Esophagus (tissue), 2 donors: ENCODE measurements around the gene RAB35. TPM values are rescaled to one million over a fixed set of nuclear protein-coding genes. Genes with fewer than 3 reads are reported as not detected.

Experiments
- H3K27ac ChIP-seq, 2 donors: one replicate each; pipeline ENCODE4 v1.5.1; 2013; ENCODE audit warnings: low read depth in 2 of 2, mild to moderate bottlenecking in 2 of 2, inconsistent platforms in 1 of 2, low read length in 1 of 2, moderate library complexity in 1 of 2
- H3K27me3 ChIP-seq, 2 donors: one replicate each; pipeline ENCODE4 v1.6.1; 2013; ENCODE audit warnings: low read length in 2 of 2, control low read depth in 1 of 2, mild to moderate bottlenecking in 1 of 2; ENCODE audit not compliant: insufficient read depth in 2 of 2, control insufficient read depth in 1 of 2
- H3K36me3 ChIP-seq, 2 donors: one replicate each; pipeline ENCODE4 v1.6.1; 2013; ENCODE audit warnings: low read length in 1 of 2; ENCODE audit not compliant: control insufficient read depth in 2 of 2, insufficient read depth in 2 of 2
- H3K4me1 ChIP-seq, 2 donors: one replicate each; pipeline ENCODE4 v1.6.1; 2013; ENCODE audit warnings: low read length in 1 of 2; ENCODE audit not compliant: control insufficient read depth in 2 of 2, insufficient read depth in 2 of 2
- H3K4me3 ChIP-seq, 2 donors: one replicate each; pipeline ENCODE4 v1.5.1; 2013; ENCODE audit warnings: low read length in 2 of 2, mild to moderate bottlenecking in 2 of 2, low read depth in 1 of 2, moderate library complexity in 1 of 2
- H3K9me3 ChIP-seq, 2 donors: one replicate each; pipeline ENCODE4 v1.6.1; 2013; ENCODE audit warnings: mild to moderate bottlenecking in 2 of 2, low read depth in 1 of 2, low read length in 1 of 2, moderate library complexity in 1 of 2; ENCODE audit not compliant: control insufficient read depth in 2 of 2, insufficient read depth in 1 of 2
- WGBS, 2 donors: extraction: QIAGEN DNeasy Blood & Tissue Kit; methylation state at CpG; one replicate each; pipeline ENCODE4 v1.1.7; 2013; 5-methylcytosine and 5-hydroxymethylcytosine counted together
- polyA plus RNA-seq, 2 donors: library from polyadenylated mRNA; stranded (reverse); fragments of 200-250 nt; gene quantifications; one replicate each; pipeline ENCODE4 v1.2.3, GENCODE V29; 2013
- donor health status: healthy with polysubstance abuse.
- donor health status: Bipolar disorder and iron deficiency.

RAB35 gene
- polyA plus RNA-seq, 2 donors: 33.5 to 34.3 TPM

DNA sequence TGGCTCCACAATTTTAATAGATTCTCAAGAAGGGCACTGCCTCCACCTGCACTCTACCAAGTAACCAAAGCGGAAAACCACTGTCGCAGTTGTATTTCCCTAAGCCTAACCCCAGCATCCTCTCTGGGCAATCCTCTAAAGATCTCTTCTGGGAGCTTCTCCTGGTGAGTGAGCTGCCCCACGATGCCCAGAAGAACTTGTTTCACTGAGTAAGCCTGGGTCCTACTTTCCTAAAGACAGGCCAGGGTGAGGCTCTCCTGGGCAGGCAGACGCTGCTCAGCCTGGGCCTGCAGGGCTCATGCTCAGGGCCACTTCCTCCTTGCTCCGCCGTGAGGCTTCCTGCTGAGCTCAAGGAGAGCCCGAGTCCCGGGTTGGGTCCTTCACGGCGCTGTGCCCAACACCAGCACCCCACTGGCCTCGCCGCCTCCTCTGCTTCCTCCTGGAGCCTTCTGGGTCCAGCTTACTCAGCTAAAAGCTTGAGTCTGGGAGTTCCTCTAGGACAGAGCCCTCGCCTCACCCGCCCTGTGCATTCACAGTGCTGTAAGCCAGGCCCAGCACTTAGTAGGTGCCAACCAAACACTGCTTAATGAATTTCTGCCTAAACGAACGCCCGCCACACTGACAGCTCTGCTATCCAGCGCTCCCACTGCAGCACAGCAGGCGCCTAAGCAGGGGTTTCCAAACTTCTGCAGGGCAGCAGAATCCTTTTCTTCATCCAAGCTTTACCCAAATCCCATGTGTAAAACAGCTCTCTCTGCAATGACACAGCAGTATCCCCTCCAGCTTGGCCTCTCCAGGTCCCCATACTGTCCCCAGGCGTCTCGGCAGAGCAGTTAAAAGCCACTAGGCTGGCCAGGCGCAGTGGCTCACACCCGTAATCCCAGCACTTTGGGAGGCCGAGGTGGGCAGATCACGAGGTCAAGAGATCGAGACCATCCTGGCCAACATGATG lies 5.7 kb downstream of the RAB35 start:
- Histone ChIP-seq H3K36me3 (peaks cover 0 to 17% of the 10 kb centered on the region in 2 donors), H3K27ac (peak overlapping the region; percentile 62 to 87)

DNA sequence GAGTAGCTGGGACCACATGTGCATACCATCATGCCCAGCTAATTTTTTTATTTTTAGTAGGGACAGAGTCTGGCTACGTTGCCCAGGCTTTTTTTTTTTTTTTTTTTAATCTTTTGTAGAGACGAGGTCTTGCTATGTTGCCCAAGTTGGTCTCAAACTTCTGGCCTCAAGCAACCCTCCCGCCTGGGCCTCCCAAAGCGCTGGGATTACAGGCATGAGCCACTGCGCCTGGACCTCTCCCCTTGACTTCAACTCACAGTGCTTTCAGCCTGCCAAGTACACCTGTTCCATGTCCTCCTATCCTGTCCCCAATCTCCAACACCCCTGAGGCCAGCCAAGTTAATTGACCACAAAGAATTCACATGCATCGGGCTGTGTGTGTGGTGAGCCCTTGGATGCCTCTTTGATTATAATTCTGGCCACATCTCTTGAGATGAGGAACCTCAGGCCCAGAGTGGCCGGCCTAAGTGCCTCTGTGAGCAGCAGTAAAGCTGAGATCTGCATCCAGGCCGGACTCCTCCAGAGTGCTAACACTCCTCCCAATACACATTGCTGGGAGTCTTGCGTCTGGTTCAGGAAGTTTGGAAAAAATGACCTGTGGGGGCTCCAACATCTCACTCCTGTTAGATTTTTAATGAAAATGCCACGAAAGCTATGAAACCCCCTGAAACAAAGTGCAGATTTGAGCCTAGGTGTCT lies 6.8 kb downstream of the RAB35 start:
- no peaks in the 10 kb centered on the region for H3K27me3 ChIP-seq
- H3K4me3 ChIP-seq: no peak overlapping the region
- H3K36me3 ChIP-seq: peaks cover 0 to 21% of the 10 kb centered on the region in 2 donors
- WGBS, 2 donors: 87 to 89% methylated on average over 10 of the region's 10 CpGs
- H3K27ac ChIP-seq: peak overlapping the region; percentile 35 to 62
- peaks cover 3 to 8% of the 10 kb centered on the region in 2 donors for H3K4me1 ChIP-seq
- no peaks in the 10 kb centered on the region for H3K9me3 ChIP-seq

More for the DNA sequence above, 5.7 kb downstream of the RAB35 start:
- WGBS, 2 donors: 60 to 63% methylated on average over 26 of the region's 26 CpGs
- Histone ChIP-seq H3K4me1 (peaks cover 3 to 14% of the 10 kb centered on the region in 2 donors), H3K4me3 (no peak overlapping the region), H3K9me3 (no peaks in the 10 kb centered on the region), H3K27me3 (no peaks in the 10 kb centered on the region)

DNA sequence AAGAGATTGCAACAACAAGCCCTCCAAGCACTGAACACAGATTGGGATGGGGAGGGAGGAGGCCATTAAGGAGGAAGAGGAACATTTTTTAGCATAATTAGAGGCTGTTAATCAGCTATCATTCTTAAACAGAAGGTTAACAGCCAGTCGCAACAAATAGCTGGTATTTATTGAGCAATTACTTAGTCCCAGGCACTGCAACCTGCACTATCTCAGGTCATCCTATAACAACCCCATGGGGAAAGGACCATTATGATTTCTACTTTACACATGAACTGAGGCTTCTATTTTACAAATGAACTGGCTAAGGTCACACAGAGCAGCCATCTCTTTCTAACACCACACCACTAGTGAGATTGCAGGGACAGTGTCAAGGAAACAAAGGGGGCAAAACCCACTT lies 10.4 kb downstream of the RAB35 start:
- H3K9me3 ChIP-seq: no peaks in the 10 kb centered on the region
- peaks cover 0 to 36% of the 10 kb centered on the region in 2 donors for H3K36me3 ChIP-seq
- WGBS, 2 donors: 89 to 94% methylated on average over 1 of the region's 1 CpG

DNA sequence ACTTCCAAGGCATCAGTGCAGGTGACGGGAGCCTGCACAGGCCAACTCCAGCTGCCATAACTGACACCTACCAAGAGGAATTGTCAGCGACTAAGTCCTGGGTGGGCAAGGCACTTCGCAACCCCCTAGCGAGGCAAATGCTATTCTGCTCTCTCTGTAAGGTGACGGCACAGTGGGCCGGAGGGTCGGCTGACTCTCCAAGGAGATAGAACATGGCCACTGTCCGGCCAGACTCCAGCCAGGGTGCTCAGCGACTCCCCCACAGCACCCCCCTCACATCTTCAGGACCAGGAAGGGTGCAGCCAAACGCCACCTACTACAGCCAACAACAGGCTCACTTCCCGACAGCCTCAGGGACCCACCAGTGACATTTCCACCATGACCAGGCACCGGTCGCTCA lies 13.2 kb downstream of the RAB35 start:
- Histone ChIP-seq H3K27ac (no peak overlapping the region), H3K4me3 (no peak overlapping the region), H3K9me3 (no peaks in the 10 kb centered on the region), H3K27me3 (no peaks in the 10 kb centered on the region), H3K4me1 (peaks cover 33 to 40% of the 10 kb centered on the region in 2 donors), H3K36me3 (peaks cover 0 to 54% of the 10 kb centered on the region in 2 donors)
- WGBS, 2 donors: 96% methylated on average over 13 of the region's 13 CpGs

More for the DNA sequence above, 10.4 kb downstream of the RAB35 start:
- peaks cover 18 to 25% of the 10 kb centered on the region in 2 donors for H3K4me1 ChIP-seq
- no peaks in the 10 kb centered on the region for H3K27me3 ChIP-seq
- H3K4me3 ChIP-seq: no peak overlapping the region
- H3K27ac ChIP-seq: no peak overlapping the region

DNA sequence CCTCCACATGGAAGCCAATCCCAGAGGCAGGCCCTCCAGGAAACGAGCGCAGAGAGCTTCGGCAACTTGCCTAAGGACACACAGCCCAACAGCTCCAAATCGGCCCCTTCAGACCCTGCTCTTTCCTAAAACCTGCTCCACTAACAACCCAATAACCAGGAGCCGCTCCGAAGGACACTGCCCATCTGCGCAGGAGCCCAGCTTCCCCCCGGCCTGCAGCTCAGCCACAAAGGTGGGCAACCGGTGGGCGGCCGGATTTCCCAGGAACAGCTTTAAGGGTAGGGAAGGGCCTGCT lies 13.6 kb downstream of the RAB35 start:
- Histone ChIP-seq H3K27me3 (no peaks in the 10 kb centered on the region), H3K27ac (peak overlapping the region in 1 of 2 donors; percentile 90), H3K36me3 (peaks cover 3 to 54% of the 10 kb centered on the region in 2 donors), H3K9me3 (no peaks in the 10 kb centered on the region), H3K4me1 (peaks cover 35 to 40% of the 10 kb centered on the region in 2 donors), H3K4me3 (no peak overlapping the region)
- WGBS, 2 donors: 79 to 86% methylated on average over 11 of the region's 11 CpGs

DNA sequence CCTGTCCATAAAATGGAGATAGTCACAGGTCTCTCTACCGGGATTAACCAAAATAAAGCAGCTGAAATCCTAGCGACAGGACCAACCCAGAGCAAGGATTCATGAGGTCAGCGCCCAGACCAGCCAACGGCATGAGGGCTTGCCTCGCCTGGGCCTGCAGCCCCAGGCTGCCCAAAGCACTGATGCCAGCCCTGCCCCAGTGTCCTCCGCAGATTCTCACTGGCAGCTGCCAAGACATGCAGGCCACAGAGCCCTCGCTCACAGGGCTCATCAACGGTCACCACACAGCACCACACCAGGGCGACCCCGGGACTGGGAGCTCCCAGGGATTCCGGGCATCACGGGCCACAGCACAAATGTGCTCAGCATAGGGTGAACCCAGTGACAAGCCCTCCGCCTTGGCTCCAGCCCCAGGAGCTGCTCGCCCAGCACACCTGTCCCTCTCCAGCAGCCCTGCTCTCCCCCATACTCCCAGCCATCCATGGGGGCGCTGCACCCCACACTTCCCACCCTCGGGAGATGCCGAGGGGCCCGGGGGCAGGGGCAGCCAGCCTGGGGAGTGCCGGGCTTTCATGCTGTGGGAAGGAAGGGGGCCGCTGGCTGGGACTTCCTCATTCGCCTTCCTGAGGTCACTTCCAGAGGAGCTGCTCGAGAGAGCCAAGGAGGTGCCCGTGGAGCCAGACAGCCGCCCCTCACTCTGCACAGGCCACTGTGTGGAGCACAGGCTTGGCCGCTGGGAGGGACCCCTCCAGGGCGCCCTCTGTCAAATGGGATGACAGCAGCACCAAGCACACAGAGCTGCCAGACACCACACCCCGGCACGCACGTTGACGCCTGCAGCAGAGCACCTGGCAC lies 14.1 kb downstream of the RAB35 start:
- Histone ChIP-seq H3K4me1 (peaks cover 35 to 40% of the 10 kb centered on the region in 2 donors), H3K27ac (peak overlapping the region; percentile 77 to 90), H3K4me3 (peak overlapping the region in 1 of 2 donors; percentile 8), H3K9me3 (no peaks in the 10 kb centered on the region), H3K36me3 (peaks cover 3 to 53% of the 10 kb centered on the region in 2 donors), H3K27me3 (no peaks in the 10 kb centered on the region)
- WGBS, 2 donors: 60 to 69% methylated on average over 30 of the region's 30 CpGs

DNA sequence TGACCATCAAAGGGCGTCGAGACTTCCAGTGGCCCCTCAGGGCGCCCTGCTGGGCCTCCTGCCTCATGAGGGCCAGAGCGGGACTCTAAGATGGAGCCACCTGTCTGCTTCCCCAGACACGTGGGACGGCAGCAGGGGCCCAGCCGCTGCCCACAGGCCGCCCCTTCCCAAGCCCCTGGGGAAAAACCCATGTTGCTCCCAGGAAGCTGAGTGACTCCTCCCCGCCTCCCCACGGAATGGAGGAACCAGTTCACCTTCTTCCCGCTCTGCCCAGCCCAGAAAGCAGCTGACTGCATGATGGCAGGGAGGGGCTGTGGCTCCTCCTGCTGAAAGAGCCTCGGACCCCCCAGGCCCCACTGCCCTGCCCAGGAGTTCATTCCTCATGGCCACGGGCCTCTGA lies 14.9 kb downstream of the RAB35 start:
- peaks cover 35 to 40% of the 10 kb centered on the region in 2 donors for H3K4me1 ChIP-seq
- H3K27ac ChIP-seq: peak overlapping the region; percentile 77 to 90
- H3K4me3 ChIP-seq: no peak overlapping the region
- 57 to 59% methylated on average over 13 of the region's 13 CpGs for WGBS, 2 donors
- H3K36me3 ChIP-seq: peaks cover 5 to 59% of the 10 kb centered on the region in 2 donors
- H3K27me3 ChIP-seq: no peaks in the 10 kb centered on the region
- H3K9me3 ChIP-seq: no peaks in the 10 kb centered on the region

DNA sequence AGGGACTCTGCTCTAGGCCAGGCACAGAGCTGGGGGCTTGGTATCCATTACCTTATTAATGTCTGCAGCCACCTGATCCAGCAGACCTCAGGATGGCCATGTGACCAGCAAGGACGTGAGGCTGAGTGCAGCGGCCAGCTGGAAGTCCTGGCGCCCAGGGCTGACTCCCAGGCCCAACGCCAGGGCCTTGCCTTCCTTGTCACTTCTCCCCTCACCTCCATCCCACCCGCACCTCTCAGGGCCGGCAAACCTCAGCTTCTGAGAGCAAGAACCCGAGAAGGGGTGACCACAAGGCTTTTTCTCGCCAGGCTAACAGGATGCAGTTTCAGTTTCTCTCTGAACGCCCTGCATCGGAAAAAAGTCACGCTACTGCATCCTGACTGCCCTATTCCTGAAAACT lies 15.4 kb downstream of the RAB35 start:
- Histone ChIP-seq H3K27ac (peak overlapping the region; percentile 77 to 90), H3K9me3 (no peaks in the 10 kb centered on the region), H3K27me3 (no peaks in the 10 kb centered on the region), H3K4me3 (no peak overlapping the region), H3K36me3 (peaks cover 9 to 62% of the 10 kb centered on the region in 2 donors), H3K4me1 (peaks cover 35 to 40% of the 10 kb centered on the region in 2 donors)
- WGBS, 2 donors: 37 to 49% methylated on average over 11 of the region's 11 CpGs

DNA sequence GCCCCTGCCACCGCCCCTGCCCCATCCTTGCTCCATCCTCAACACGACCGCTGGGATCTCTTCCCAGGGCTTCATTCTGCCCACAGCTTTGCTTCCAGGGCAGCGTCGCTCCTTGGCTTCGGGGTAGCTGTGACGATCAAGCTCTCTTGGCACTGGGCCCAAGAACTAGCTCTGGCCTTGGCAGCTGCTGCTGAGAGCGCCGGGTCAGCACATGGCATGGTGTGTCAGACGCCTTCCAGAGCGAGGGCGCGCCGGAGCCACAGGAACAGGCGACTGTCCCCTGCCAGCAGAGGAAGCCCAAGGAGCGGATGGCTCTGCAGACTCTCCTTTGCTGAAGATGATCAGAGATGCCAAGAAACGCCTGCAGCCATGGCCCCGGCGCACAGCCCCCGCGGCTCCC lies 15.9 kb downstream of the RAB35 start:
- Histone ChIP-seq H3K27ac (peak overlapping the region; percentile 35 to 90), H3K27me3 (no peaks in the 10 kb centered on the region), H3K4me1 (peaks cover 35 to 40% of the 10 kb centered on the region in 2 donors), H3K36me3 (peaks cover 13 to 67% of the 10 kb centered on the region in 2 donors), H3K4me3 (no peak overlapping the region), H3K9me3 (no peaks in the 10 kb centered on the region)
- WGBS, 2 donors: 48 to 51% methylated on average over 21 of the region's 21 CpGs
